GM08714 (cell line): ENCODE results near the gene RNF40.
A peak's percentile ranks its signal among the peaks of the same experiment; 100 is the strongest.

Source experiments
- H3K4me3 ChIP-seq: fragments of 200-500 bp; sonication (Bioruptor generic); 2 replicates; pipeline ENCODE4 v1.5.1; 2014; ENCODE audit warnings: mild to moderate bottlenecking, low read length, inconsistent platforms
- ZNF274 ChIP-seq: IDR thresholded peaks from 2 replicates; pipeline ENCODE4 v1.6.1; 2012; ENCODE audit warnings: mild to moderate bottlenecking, low read depth, low read length

RNF40 gene

GRCh38 chr16:30731411-30731810, 30.7 kb upstream of the RNF40 start:
- no peak for TF ChIP-seq ZNF274
- no peak overlapping the region for H3K4me3 ChIP-seq

GRCh38 chr16:30736995-30737793, 24.9 kb upstream of the RNF40 start:
- no peak overlapping the region for H3K4me3 ChIP-seq

GRCh38 chr16:30737794-30738648, 24.1 kb upstream of the RNF40 start:
- no peak for TF ChIP-seq ZNF274

More at GRCh38 chr16:30736995-30737793, 24.9 kb upstream of the RNF40 start:
- no peak for TF ChIP-seq ZNF274

GRCh38 chr16:30738984-30739951, 22.9 kb upstream of the RNF40 start:
- H3K4me3 ChIP-seq: no peak overlapping the region
- TF ChIP-seq ZNF274: no peak

More at GRCh38 chr16:30737794-30738648, 24.1 kb upstream of the RNF40 start:
- H3K4me3 ChIP-seq: no peak overlapping the region

GRCh38 chr16:30740364-30741251, 21.5 kb upstream of the RNF40 start:
- no peak for TF ChIP-seq ZNF274
- no peak overlapping the region for H3K4me3 ChIP-seq

GRCh38 chr16:30741461-30741914, 20.6 kb upstream of the RNF40 start:
- TF ChIP-seq ZNF274: no peak
- no peak overlapping the region for H3K4me3 ChIP-seq

GRCh38 chr16:30743716-30744115, 18.4 kb upstream of the RNF40 start:
- no peak for TF ChIP-seq ZNF274
- H3K4me3 ChIP-seq: no peak overlapping the region

GRCh38 chr16:30744183-30744582, 17.9 kb upstream of the RNF40 start:
- no peak for TF ChIP-seq ZNF274
- no peak overlapping the region for H3K4me3 ChIP-seq

- no peak for TF ChIP-seq ZNF274
- no peak overlapping the region for H3K4me3 ChIP-seq
Observed at GRCh38 chr16:30745082-30745481, 17.0 kb upstream of the RNF40 start.

GRCh38 chr16:30746638-30747175, 15.4 kb upstream of the RNF40 start:
- no peak for TF ChIP-seq ZNF274
- no peak overlapping the region for H3K4me3 ChIP-seq

GRCh38 chr16:30747331-30747730, 14.8 kb upstream of the RNF40 start:
- no peak for TF ChIP-seq ZNF274
- peak overlapping the region; percentile 71; the same call in 1 of the 2 replicates for H3K4me3 ChIP-seq

GRCh38 chr16:30747799-30748633, 14.1 kb upstream of the RNF40 start, which contains the start of gene PHKG2:
TSS of gene PHKG2 (plus strand) at chr16:30748425. CDS start at chr16:30748821, 396 bp downstream.
- no peak for TF ChIP-seq ZNF274

More at GRCh38 chr16:30747799-30748633, 14.1 kb upstream of the RNF40 start, which contains the start of gene PHKG2:
- H3K4me3 ChIP-seq: peak within 1 kb of the TSS; percentile 97
